GM19328 (cell line): Measurements from ENCODE around the gene B4GALNT3.

ENCODE experiments used
- ATAC-seq: cut with Tn5 transposase; IDR thresholded peaks from one replicate; pipeline ENCODE4 v1.9.1; 2021; ENCODE audit warnings: mild to moderate bottlenecking, moderate library complexity; ENCODE audit not compliant: unreplicated experiment

The B4GALNT3 gene

GRCh38 chr12:536751-537245, 77.1 kb downstream of the B4GALNT3 start:
- no peak for ATAC-seq

- ATAC-seq: no peak
Measured at GRCh38 chr12:537772-538171, 78.0 kb downstream of the B4GALNT3 start.

- ATAC-seq: no peak
Measured at GRCh38 chr12:538731-539539, 79.2 kb downstream of the B4GALNT3 start.

- no peak for ATAC-seq
Measured at GRCh38 chr12:539540-540310, 80.0 kb downstream of the B4GALNT3 start.

- ATAC-seq: no peak
Measured at GRCh38 chr12:541676-542324, 82.1 kb downstream of the B4GALNT3 start.

- ATAC-seq: no peak
Measured at GRCh38 chr12:542395-543113, 82.8 kb downstream of the B4GALNT3 start.

- ATAC-seq: no peak
Measured at GRCh38 chr12:543114-543451, 83.3 kb downstream of the B4GALNT3 start.

- no peak for ATAC-seq
Measured at GRCh38 chr12:544142-544541, 84.4 kb downstream of the B4GALNT3 start.

GRCh38 chr12:544941-545635, 85.3 kb downstream of the B4GALNT3 start:
- ATAC-seq: no peak

GRCh38 chr12:545835-546234, 86.1 kb downstream of the B4GALNT3 start:
- ATAC-seq: no peak

GRCh38 chr12:546265-546919, 86.7 kb downstream of the B4GALNT3 start:
- ATAC-seq: no peak

- ATAC-seq: no peak
Measured at GRCh38 chr12:546920-547845, 87.4 kb downstream of the B4GALNT3 start.

GRCh38 chr12:547883-548470, 88.2 kb downstream of the B4GALNT3 start:
- ATAC-seq: no peak

- ATAC-seq: no peak
Measured at GRCh38 chr12:549476-550082, 89.8 kb downstream of the B4GALNT3 start.

GRCh38 chr12:550473-551260, 90.9 kb downstream of the B4GALNT3 start:
- ATAC-seq: no peak

GRCh38 chr12:552466-552865, 92.7 kb downstream of the B4GALNT3 start:
- no peak for ATAC-seq
